PC-3 (cell line): ENCODE results near the gene MGLL. TPM values are rescaled to one million over a fixed set of nuclear protein-coding genes. Genes with fewer than 3 reads are reported as not detected.

ENCODE experiments used
- ATAC-seq: fragments of 200-7000 bp; cut with Tn5 transposase; 2 replicates; pipeline ENCODE4 v1.9.1; 2020; ENCODE audit warnings: mild to moderate bottlenecking, moderate library complexity
- BruUV-seq: library from RNA; stranded (reverse); fragments of 400-500 nt; replicated peaks from 2 replicates; lab custom pipeline; 2021; lab: Mats Ljungman, UMichigan
- CTCF ChIA-PET: fragments of 300-600 bp; sonication (Branson Sonifier 250); formaldehyde crosslinking; loops from one replicate; lab custom pipeline; 2022; ENCODE audit warnings: antibody characterized with exemption; lab: Charles Lee
- POLR2A ChIA-PET: fragments of 300-600 bp; sonication (Branson Sonifier 250); formaldehyde crosslinking; loops from one replicate; lab custom pipeline; 2022; ENCODE audit warnings: antibody characterized with exemption; ENCODE audit not compliant: unreplicated experiment; lab: Charles Lee
- DNase-seq: peaks from one replicate; pipeline ENCODE4 v3.0.0-alpha.2; 2015
- H2AFZ ChIP-seq: fragments of 300-600 bp; sonication (generic); 2 replicates; pipeline ENCODE4 v1.6.0; 2016; ENCODE audit warnings: antibody characterized with exemption, low read length
- H3F3A ChIP-seq: fragments of 300-600 bp; sonication (generic); one replicate; pipeline ENCODE4 v1.6.0; 2017; ENCODE audit warnings: antibody characterized with exemption, low read length, control low read depth, mild to moderate bottlenecking; ENCODE audit not compliant: unreplicated experiment
- H3K27ac ChIP-seq: fragments of 300-600 bp; sonication (generic); 2 replicates; pipeline ENCODE4 v1.5.1; 2016; ENCODE audit warnings: mild to moderate bottlenecking, low read length
- H3K27me3 ChIP-seq: fragments of 300-600 bp; sonication (generic); 2 replicates; pipeline ENCODE4 v1.6.1; 2016; ENCODE audit warnings: low read length, mixed read lengths
- H3K36me3 ChIP-seq: fragments of 300-600 bp; sonication (generic); 2 replicates; pipeline ENCODE4 v1.6.1; 2016; ENCODE audit warnings: low read depth, mixed run types, low read length, mixed read lengths
- H3K4me1 ChIP-seq: fragments of 300-600 bp; sonication (generic); 2 replicates; pipeline ENCODE4 v1.5.1; 2016; ENCODE audit warnings: low read length; ENCODE audit not compliant: insufficient read depth
- H3K4me2 ChIP-seq: fragments of 300-600 bp; sonication (generic); 2 replicates; pipeline ENCODE4 v1.6.0; 2016; ENCODE audit warnings: low read length
- H3K4me3 ChIP-seq: fragments of 300-600 bp; sonication (generic); 2 replicates; pipeline ENCODE4 v1.5.1; 2016; ENCODE audit warnings: mild to moderate bottlenecking, low read length, mixed read lengths
- H3K79me2 ChIP-seq: fragments of 300-600 bp; sonication (generic); 2 replicates; pipeline ENCODE4 v1.6.1; 2017; ENCODE audit warnings: low read length, mixed read lengths
- H3K9ac ChIP-seq: fragments of 300-600 bp; sonication (generic); 2 replicates; pipeline ENCODE4 v1.6.0; 2016; ENCODE audit warnings: mild to moderate bottlenecking, low read length
- H3K9me2 ChIP-seq: fragments of 300-600 bp; sonication (generic); replicated peaks from 2 replicates; pipeline ENCODE4 v1.6.1; 2016; ENCODE audit warnings: mixed run types, low read length, mixed read lengths
- H3K9me3 ChIP-seq: fragments of 300-600 bp; sonication (generic); 2 replicates; pipeline ENCODE4 v1.6.1; 2016; ENCODE audit warnings: low read length, mixed read lengths
- H4K20me1 ChIP-seq: fragments of 300-600 bp; sonication (generic); 2 replicates; pipeline ENCODE4 v1.6.1; 2016; ENCODE audit warnings: low read length, mixed read lengths
- CTCF ChIP-seq: fragments of 300-600 bp; sonication (generic); conservative IDR thresholded peaks from 2 replicates; pipeline ENCODE4 v1.5.1; 2017; ENCODE audit warnings: antibody characterized with exemption, low read depth, mild to moderate bottlenecking, low read length
- EZH2 ChIP-seq: fragments of 300-600 bp; sonication (generic); IDR thresholded peaks from one replicate; pipeline ENCODE4 v1.6.1; 2017; ENCODE audit warnings: antibody characterized with exemption, mild to moderate bottlenecking, low read length; ENCODE audit not compliant: unreplicated experiment
- EZH2phosphoT487 ChIP-seq: fragments of 300-600 bp; sonication (generic); IDR thresholded peaks from 2 replicates; pipeline ENCODE4 v1.6.1; 2018; ENCODE audit warnings: mild to moderate bottlenecking, antibody characterized with exemption, low read length, borderline replicate concordance
- intact Hi-C: fragments of 100-400 bp; cut with micrococcal nuclease; formaldehyde crosslinking; loops from 2 replicates; pipeline ENCODE4 v1.9.0; 2023
- total RNA-seq: library from RNA; depleted of rRNA; stranded (reverse); fragments of >200 nt; gene quantifications from 2 replicates; pipeline ENCODE4 v1.2.3, GENCODE V29; 2014

The MGLL gene
- total RNA-seq, 1 experiment from 2014 or later, result 38.7 TPM

GRCh38 chr3:127743351-127744252, 78.7 kb downstream of the MGLL start:
- CTCF ChIA-PET, result no interaction called here
- TF ChIP-seq EZH2phosphoT487 (no peak), EZH2 (no peak), CTCF (no peak)

GRCh38 chr3:127742580-127742979, 79.7 kb downstream of the MGLL start:
- Histone ChIP-seq H3F3A (peaks cover 9% of the 10 kb centered on the region), H3K4me3 (no peak overlapping the region), H3K27me3 (no peaks in the 10 kb centered on the region), H3K4me1 (peaks cover 30% of the 10 kb centered on the region), H3K4me2 (no peak overlapping the region), H3K9me2 (no peaks in the 10 kb centered on the region), H2AFZ (no peak overlapping the region), H3K27ac (no peak overlapping the region), H4K20me1 (no peaks in the 10 kb centered on the region), H3K79me2 (0 out of 2 replicates have a peak, but pooled peaks cover 3% of the 10 kb centered on the region), H3K36me3 (no peaks in the 10 kb centered on the region; the same call in 1 of the 2 replicates), H3K9me3 (no peaks in the 10 kb centered on the region), H3K9ac (no peak overlapping the region)
- DNase-seq (no peak), ATAC-seq (no peak)
- TF ChIP-seq CTCF (no peak), EZH2phosphoT487 (no peak), EZH2 (no peak)
- no TSS peak for BruUV-seq
- CTCF ChIA-PET, result no interaction called here
- intact Hi-C loops, result no loop called here
- POLR2A ChIA-PET, result no interaction called here

More at GRCh38 chr3:127743351-127744252, 78.7 kb downstream of the MGLL start:
- DNase-seq, result no peak
- intact Hi-C loops, result no loop called here
- Histone ChIP-seq H3K9me2 (no peaks in the 10 kb centered on the region), H3K27me3 (no peaks in the 10 kb centered on the region), H2AFZ (no peak overlapping the region), H3K36me3 (no peaks in the 10 kb centered on the region; the same call in 1 of the 2 replicates), H3K9ac (no peak overlapping the region), H3K4me1 (peaks cover 28% of the 10 kb centered on the region), H3F3A (peaks cover 9% of the 10 kb centered on the region), H3K79me2 (0 out of 2 replicates have a peak, but pooled peaks cover 3% of the 10 kb centered on the region), H3K27ac (no peak overlapping the region), H4K20me1 (no peaks in the 10 kb centered on the region), H3K4me2 (no peak overlapping the region), H3K9me3 (no peaks in the 10 kb centered on the region), H3K4me3 (no peak overlapping the region)
- POLR2A ChIA-PET, result no interaction called here
- BruUV-seq, result no TSS peak
- no peak for ATAC-seq

DNA sequence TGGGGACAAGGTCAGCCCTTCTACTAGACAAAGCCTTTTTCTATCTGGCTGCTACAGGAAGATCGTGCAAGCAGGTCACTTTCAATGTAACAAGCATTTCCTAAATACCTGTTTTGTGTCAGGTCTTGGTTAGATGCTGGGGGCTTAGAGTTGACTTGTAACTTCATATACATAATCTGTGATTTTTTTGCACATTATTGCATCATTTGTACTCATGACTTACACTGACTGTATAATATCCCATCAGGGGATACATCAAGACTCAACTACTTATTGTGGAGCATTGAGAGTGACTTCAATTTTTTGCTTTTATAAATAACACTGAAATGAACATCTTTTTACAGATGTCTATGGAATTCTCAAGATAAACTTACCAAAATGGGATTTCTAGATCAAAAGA, 80.6 kb downstream of the MGLL start:
- no peak for TF ChIP-seq EZH2phosphoT487
- no peak for TF ChIP-seq EZH2
- no peak for TF ChIP-seq CTCF
- Histone ChIP-seq H3K79me2 (peaks cover 7% of the 10 kb centered on the region), H3K4me3 (no peak overlapping the region), H2AFZ (no peak overlapping the region), H3K4me2 (no peak overlapping the region), H3K9me2 (no peaks in the 10 kb centered on the region), H3K4me1 (peaks cover 21% of the 10 kb centered on the region), H3K27ac (no peak overlapping the region), H3F3A (peaks cover 1% of the 10 kb centered on the region), H3K9me3 (no peaks in the 10 kb centered on the region), H3K27me3 (no peaks in the 10 kb centered on the region), H3K9ac (no peak overlapping the region), H4K20me1 (no peaks in the 10 kb centered on the region), H3K36me3 (no peaks in the 10 kb centered on the region; the same call in 1 of the 2 replicates)
- ChIA-PET CTCF (no interaction called here), POLR2A (no interaction called here)
- no TSS peak for BruUV-seq
- no peak for DNase-seq
- ATAC-seq, result no peak
- intact Hi-C loops, result no loop called here
